Activated CD8-positive, alpha-beta memory T cell treated with anti-CD3 and anti-CD28 coated beads, Interleukin-2, amount 50 U/mL, for 24 hours (primary cell): Measurements from ENCODE around the gene PRRX2.
"Not testable (repeated sequence)": the region's sequence is repeated elsewhere in the genome, so short reads cannot be mapped to it uniquely, and the experiment has no call there.

ENCODE experiments used
- DNase-seq: peaks from one replicate; pipeline ENCODE4 v3.0.0-alpha.2; 2020; ENCODE audit errors: extremely low read depth

Gene PRRX2

GRCh38 chr9:129759804-129760502 is 94.5 kb downstream of the PRRX2 start:
- no peak for DNase-seq

- DNase-seq: not testable (repeated sequence)
Measured at GRCh38 chr9:129760784-129761183, 95.3 kb downstream of the PRRX2 start.

GRCh38 chr9:129761293-129761900 is 96.0 kb downstream of the PRRX2 start:
- no peak for DNase-seq

- no peak for DNase-seq
Measured at GRCh38 chr9:129761901-129762369, 96.5 kb downstream of the PRRX2 start.

DNA sequence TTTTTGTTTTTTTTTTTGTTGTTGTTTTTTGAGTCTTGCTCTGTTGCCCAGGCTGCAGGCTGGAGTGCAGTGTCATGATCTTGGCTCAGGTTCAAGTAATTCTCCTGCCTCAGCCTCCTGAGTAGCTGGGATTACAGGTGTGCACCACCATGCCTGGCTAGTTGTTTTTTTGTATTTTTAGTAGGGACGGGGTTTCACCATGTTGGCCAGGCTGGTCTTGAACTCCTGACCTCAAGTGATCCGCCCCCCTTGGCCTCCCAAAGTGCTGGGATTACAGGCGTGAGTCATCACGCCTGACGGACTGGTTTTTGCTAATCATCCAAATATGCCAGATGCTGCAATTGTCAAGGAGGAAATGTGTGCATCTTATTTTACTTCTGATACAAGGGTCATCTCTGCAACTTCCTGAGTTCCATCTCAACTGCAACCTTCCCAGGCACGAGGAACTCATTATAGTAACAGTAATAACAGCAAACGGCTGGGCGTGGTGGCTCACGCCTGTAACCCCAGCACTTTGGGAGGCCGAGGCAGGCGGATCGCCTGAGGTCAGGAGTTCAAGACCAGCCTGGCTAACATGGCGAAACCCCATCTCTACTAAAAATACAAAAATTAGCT is 97.0 kb downstream of the PRRX2 start:
- not testable (repeated sequence) for DNase-seq

DNA sequence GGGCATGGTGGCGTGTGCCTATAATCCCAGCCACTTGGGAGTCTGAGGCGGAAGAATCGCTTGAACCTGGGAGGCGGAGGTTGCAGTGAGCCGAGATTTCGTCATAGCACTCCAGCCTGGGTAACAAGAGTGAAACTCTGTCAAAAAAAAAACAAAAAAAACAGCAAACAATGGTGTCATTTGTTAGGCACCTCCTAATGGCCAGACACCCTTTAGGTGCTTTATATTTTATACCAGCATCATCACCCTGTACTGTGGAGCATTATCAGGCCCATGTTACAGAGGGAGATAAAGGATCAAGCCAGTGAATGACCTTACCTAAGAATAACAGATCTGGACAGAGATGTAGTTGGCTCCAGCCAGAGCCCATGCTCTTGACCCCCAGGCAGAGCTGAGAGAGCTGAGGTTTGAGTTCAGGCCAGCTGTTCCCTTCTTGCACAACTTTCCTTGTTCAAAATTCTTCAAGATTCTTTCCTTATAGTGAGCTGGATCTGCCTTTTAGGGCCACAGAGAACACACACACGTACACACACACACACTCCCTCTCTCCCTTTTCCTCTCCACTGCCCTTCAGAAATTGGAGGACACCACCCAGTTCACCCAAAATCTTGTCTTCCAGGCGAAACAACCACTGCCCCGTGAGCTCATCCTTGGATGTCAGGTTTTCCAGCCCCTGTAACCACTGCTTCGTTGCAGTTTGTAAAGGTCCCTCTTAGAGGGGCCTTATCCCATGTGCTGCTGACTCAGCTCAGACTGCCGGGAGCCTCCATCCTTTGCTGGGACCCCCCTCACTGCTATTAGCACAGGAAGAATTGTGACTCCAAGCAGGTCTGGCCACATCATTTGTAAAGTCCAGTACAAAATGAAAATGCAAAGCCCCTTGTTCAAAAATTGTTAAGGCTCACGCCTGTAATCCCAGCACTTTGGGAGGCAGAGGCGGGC is 97.8 kb downstream of the PRRX2 start:
- DNase-seq: no peak

GRCh38 chr9:129765764-129766317 is 100.4 kb downstream of the PRRX2 start:
- DNase-seq: no peak

DNA sequence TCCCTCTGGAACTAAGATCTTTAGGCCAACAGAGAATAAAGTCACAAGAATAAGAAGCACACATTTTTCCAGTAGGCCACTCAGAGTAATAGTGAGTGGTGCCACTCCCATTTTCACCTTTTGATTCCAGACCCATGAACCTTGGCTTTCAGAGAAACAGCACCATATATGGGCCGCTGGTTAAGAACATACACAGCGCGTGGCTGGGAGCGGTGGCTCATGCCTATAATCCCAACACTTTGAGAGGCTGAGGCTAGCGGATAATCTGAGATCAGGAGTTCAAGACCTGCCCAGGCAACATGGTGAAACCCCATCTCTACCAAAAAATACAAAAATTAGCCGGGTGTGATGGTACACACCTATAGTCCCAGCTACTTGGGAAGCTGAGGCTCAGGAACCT is 103.0 kb downstream of the PRRX2 start:
- no peak for DNase-seq

- no peak for DNase-seq
Measured at GRCh38 chr9:129769669-129770068, 104.2 kb downstream of the PRRX2 start.

DNA sequence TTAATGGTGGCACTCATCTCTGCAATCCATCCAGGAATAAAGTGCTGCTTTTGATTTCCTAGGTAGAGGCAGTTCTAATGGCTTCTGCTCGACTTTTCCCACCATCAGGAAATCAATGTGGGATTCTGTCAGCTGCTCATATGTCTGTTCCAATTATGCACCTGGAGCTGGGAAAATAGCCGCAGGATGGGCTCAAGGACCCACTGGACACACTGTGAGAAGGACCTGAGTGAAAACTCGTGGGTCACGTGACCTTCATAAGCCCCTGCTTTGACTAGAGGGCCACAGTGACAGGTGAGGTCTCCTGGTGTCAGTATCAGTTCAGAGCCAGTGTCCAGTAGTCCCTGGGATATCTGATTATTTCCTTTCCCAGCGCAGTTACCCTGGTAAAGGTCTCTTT is 105.3 kb downstream of the PRRX2 start:
- no peak for DNase-seq
